RKO (cell line): ENCODE results near the gene APOL4.
"Not testable (repeated sequence)": the region's sequence is repeated elsewhere in the genome, so short reads cannot be mapped to it uniquely, and the experiment has no call there.

Experiments
- DNase-seq: peaks from one replicate; pipeline ENCODE4 v3.0.0-alpha.2; 2016; ENCODE audit warnings: low spot score

Gene APOL4

GRCh38 chr22:36231051-36231450 lies 29.4 kb upstream of the APOL4 start:
- DNase-seq: not testable (repeated sequence)

GRCh38 chr22:36229649-36230048 lies 28.0 kb upstream of the APOL4 start:
- not testable (repeated sequence) for DNase-seq

GRCh38 chr22:36228944-36229343 lies 27.3 kb upstream of the APOL4 start:
- no peak for DNase-seq

- not testable (repeated sequence) for DNase-seq
Observed at GRCh38 chr22:36228369-36228768, 26.8 kb upstream of the APOL4 start.

- DNase-seq: no peak
Observed at GRCh38 chr22:36227806-36228205, 26.2 kb upstream of the APOL4 start.

GRCh38 chr22:36227396-36227795 lies 25.8 kb upstream of the APOL4 start:
- DNase-seq: no peak

GRCh38 chr22:36226189-36226588 lies 24.6 kb upstream of the APOL4 start:
- DNase-seq: no peak

GRCh38 chr22:36225333-36225922 lies 23.8 kb upstream of the APOL4 start:
- DNase-seq: no peak

- DNase-seq: no peak
Observed at GRCh38 chr22:36224245-36224644, 22.6 kb upstream of the APOL4 start.

- DNase-seq: no peak
Observed at GRCh38 chr22:36223504-36223903, 21.9 kb upstream of the APOL4 start.

GRCh38 chr22:36222887-36223450 lies 21.4 kb upstream of the APOL4 start:
- DNase-seq: no peak

GRCh38 chr22:36221799-36222751 lies 20.5 kb upstream of the APOL4 start:
- peak; percentile 43 for DNase-seq

- DNase-seq: no peak
Observed at GRCh38 chr22:36220451-36220921, 18.9 kb upstream of the APOL4 start.

GRCh38 chr22:36218648-36219193 lies 17.1 kb upstream of the APOL4 start:
- no peak for DNase-seq

- no peak for DNase-seq
Observed at GRCh38 chr22:36215981-36216380, 14.4 kb upstream of the APOL4 start.

- no peak for DNase-seq
Observed at GRCh38 chr22:36213586-36213985, 12.0 kb upstream of the APOL4 start.

GRCh38 chr22:36212901-36213300 lies 11.3 kb upstream of the APOL4 start:
- DNase-seq: no peak

- DNase-seq: no peak
Observed at GRCh38 chr22:36211237-36211861, 9.7 kb upstream of the APOL4 start.

GRCh38 chr22:36210224-36210623 lies 8.6 kb upstream of the APOL4 start:
- DNase-seq: no peak

- not testable (repeated sequence) for DNase-seq
Observed at GRCh38 chr22:36209488-36209908, 7.9 kb upstream of the APOL4 start.

- DNase-seq: no peak
Observed at GRCh38 chr22:36208914-36209313, 7.3 kb upstream of the APOL4 start.

GRCh38 chr22:36208162-36208765 lies 6.7 kb upstream of the APOL4 start:
- DNase-seq: no peak
